Smooth muscle cell (in vitro differentiated cells): ENCODE measurements around the gene ERCC6. TPM values are rescaled to one million over a fixed set of nuclear protein-coding genes. Genes with fewer than 3 reads are reported as not detected.

Experiments
- DNase-seq: peaks from one replicate; lab custom pipeline; 2025; ENCODE audit not compliant: unreplicated experiment; lab: John Stamatoyannopoulos, UW
- H2AFZ ChIP-seq: fragments of 200-600 bp; sonication (generic); 2 replicates; pipeline ENCODE4 v1.6.0; 2016; ENCODE audit warnings: antibody characterized with exemption, low read depth, mild to moderate bottlenecking
- H3F3A ChIP-seq: fragments of 200-600 bp; sonication (generic); 2 replicates; pipeline ENCODE4 v1.6.0; 2017; ENCODE audit warnings: antibody characterized with exemption, low read depth
- H3K27ac ChIP-seq: fragments of 200-600 bp; sonication (generic); 2 replicates; pipeline ENCODE4 v1.5.1; 2016; ENCODE audit warnings: low read depth, mild to moderate bottlenecking
- H3K27me3 ChIP-seq: fragments of 200-600 bp; sonication (generic); 2 replicates; pipeline ENCODE4 v1.6.1; 2016; ENCODE audit warnings: low read depth, mild to moderate bottlenecking
- H3K36me3 ChIP-seq: fragments of 200-600 bp; sonication (generic); 2 replicates; pipeline ENCODE4 v1.5.1; 2016; ENCODE audit warnings: low read depth
- H3K4me1 ChIP-seq: fragments of 200-600 bp; sonication (generic); 2 replicates; pipeline ENCODE4 v1.5.1; 2016; ENCODE audit warnings: low read depth
- H3K4me2 ChIP-seq: fragments of 200-600 bp; sonication (generic); 2 replicates; pipeline ENCODE4 v1.6.0; 2016; ENCODE audit warnings: mild to moderate bottlenecking
- H3K4me3 ChIP-seq: fragments of 200-600 bp; sonication (generic); 2 replicates; pipeline ENCODE4 v1.5.1; 2016; ENCODE audit warnings: mild to moderate bottlenecking
- H3K79me2 ChIP-seq: fragments of 200-600 bp; sonication (generic); 2 replicates; pipeline ENCODE4 v1.6.0; 2016; ENCODE audit warnings: low read depth, mild to moderate bottlenecking
- H3K9ac ChIP-seq: fragments of 200-600 bp; sonication (generic); 2 replicates; pipeline ENCODE4 v1.6.0; 2016; ENCODE audit warnings: low read depth
- H3K9me3 ChIP-seq: fragments of 200-600 bp; sonication (generic); replicated peaks from 2 replicates; pipeline ENCODE4 v1.5.1; 2016; ENCODE audit warnings: low read depth
- H4K20me1 ChIP-seq: fragments of 200-600 bp; sonication (generic); 2 replicates; pipeline ENCODE4 v1.6.0; 2016; ENCODE audit warnings: low read depth
- WGBS: methylation state at CpG from one replicate; pipeline ENCODE4 v1.1.7; 2016; ENCODE audit warnings: low lambda C conversion rate; 5-methylcytosine and 5-hydroxymethylcytosine counted together
- polyA plus RNA-seq: library from polyadenylated mRNA; unstranded; fragments of >200 nt; fragmentation: Nextera tagmentation; extraction: Ambion mirVana; gene quantifications from 2 replicates; pipeline ENCODE4 v1.2.1, GENCODE V29; 2016
- total RNA-seq: library from RNA; depleted of rRNA; stranded (reverse); fragments of >200 nt; gene quantifications from 2 replicates; pipeline ENCODE4 v1.2.3, GENCODE V29; 2014
- TF ChIP-seq, protein P1 (sequence below): fragments of 200-600 bp; sonication (generic); IDR thresholded peaks from 2 replicates; pipeline ENCODE4 v1.5.1; 2017; ENCODE audit warnings: borderline replicate concordance, mild to moderate bottlenecking, antibody characterized with exemption; ENCODE audit not compliant: insufficient read depth, poor library complexity, severe bottlenecking

Gene ERCC6
- total and polyA plus RNA-seq, 2 experiments from 2014 or later = 7.2 to 14.9 TPM

GRCh38 chr10:49575489-49576072 is 36.7 kb upstream of the ERCC6 start:
- Histone ChIP-seq H3K27ac (no peak overlapping the region), H3K27me3 (no peaks in the 10 kb centered on the region), H4K20me1 (no peaks in the 10 kb centered on the region), H3K9ac (no peak overlapping the region), H3K4me3 (no peak overlapping the region), H3F3A (no peaks in the 10 kb centered on the region), H3K4me1 (no peaks in the 10 kb centered on the region), H3K9me3 (no peaks in the 10 kb centered on the region), H3K79me2 (no peaks in the 10 kb centered on the region), H3K4me2 (no peak overlapping the region), H3K36me3 (no peaks in the 10 kb centered on the region), H2AFZ (no peak overlapping the region)
- 89% methylated on average over 11 of the region's 11 CpGs for WGBS
- DNase-seq = no peak
- TF ChIP-seq, protein P1, sequence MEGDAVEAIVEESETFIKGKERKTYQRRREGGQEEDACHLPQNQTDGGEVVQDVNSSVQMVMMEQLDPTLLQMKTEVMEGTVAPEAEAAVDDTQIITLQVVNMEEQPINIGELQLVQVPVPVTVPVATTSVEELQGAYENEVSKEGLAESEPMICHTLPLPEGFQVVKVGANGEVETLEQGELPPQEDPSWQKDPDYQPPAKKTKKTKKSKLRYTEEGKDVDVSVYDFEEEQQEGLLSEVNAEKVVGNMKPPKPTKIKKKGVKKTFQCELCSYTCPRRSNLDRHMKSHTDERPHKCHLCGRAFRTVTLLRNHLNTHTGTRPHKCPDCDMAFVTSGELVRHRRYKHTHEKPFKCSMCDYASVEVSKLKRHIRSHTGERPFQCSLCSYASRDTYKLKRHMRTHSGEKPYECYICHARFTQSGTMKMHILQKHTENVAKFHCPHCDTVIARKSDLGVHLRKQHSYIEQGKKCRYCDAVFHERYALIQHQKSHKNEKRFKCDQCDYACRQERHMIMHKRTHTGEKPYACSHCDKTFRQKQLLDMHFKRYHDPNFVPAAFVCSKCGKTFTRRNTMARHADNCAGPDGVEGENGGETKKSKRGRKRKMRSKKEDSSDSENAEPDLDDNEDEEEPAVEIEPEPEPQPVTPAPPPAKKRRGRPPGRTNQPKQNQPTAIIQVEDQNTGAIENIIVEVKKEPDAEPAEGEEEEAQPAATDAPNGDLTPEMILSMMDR = no peak

- Histone ChIP-seq H3K4me2 (no peak overlapping the region), H2AFZ (no peak overlapping the region), H3K9me3 (no peaks in the 10 kb centered on the region), H3K9ac (no peak overlapping the region), H3K79me2 (no peaks in the 10 kb centered on the region), H3K27me3 (no peaks in the 10 kb centered on the region), H3K36me3 (no peaks in the 10 kb centered on the region), H3K4me3 (no peak overlapping the region), H3K27ac (no peak overlapping the region), H3F3A (no peaks in the 10 kb centered on the region), H3K4me1 (no peaks in the 10 kb centered on the region), H4K20me1 (no peaks in the 10 kb centered on the region)
- 92% methylated on average over 9 of the region's 9 CpGs for WGBS
- TF ChIP-seq, protein P1 = no peak
- DNase-seq = no peak
These were observed 33.7 kb upstream of the ERCC6 start for GRCh38 chr10:49572594-49573114.

DNA sequence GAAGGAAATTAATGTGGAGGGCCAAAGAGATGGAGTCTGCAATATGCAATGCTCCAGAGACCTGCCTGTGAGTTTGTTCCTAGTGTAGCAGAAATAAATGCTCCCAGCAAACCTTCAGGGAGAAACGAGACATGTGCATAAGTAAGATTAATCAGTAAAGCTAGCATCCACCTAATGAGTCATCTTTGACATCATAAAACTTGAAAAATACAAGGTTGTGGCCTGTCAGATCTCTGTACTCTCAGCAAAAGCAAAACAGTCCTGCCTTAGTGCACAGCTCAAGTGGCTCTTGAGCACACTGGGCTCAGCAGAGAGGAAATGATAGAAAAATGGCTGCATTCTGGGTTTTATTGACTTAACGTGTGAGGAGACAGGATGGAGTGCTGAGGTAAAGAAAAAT is 32.5 kb upstream of the ERCC6 start:
- Histone ChIP-seq H2AFZ (no peak overlapping the region), H3K4me1 (no peaks in the 10 kb centered on the region), H3K4me3 (no peak overlapping the region), H3K27me3 (no peaks in the 10 kb centered on the region), H4K20me1 (no peaks in the 10 kb centered on the region), H3K4me2 (no peak overlapping the region), H3K79me2 (no peaks in the 10 kb centered on the region), H3K9ac (no peak overlapping the region), H3K36me3 (no peaks in the 10 kb centered on the region), H3K9me3 (no peaks in the 10 kb centered on the region), H3F3A (no peaks in the 10 kb centered on the region), H3K27ac (no peak overlapping the region)
- TF ChIP-seq, protein P1 = no peak
- 54% methylated on average over 2 of the region's 2 CpGs for WGBS
- DNase-seq = no peak
